ENCODE data around the gene KLHL12. TPM values are rescaled to one million over a fixed set of nuclear protein-coding genes. Genes with fewer than 3 reads are reported as not detected.

The KLHL12 gene
- total RNA-seq, result 10 to 100 TPM; 14.3 to 19.8 (median 16.1) TPM
- 10 to 100 TPM in 2 of 3 donors, 1 to 10 TPM in 1; 7.4 to 27.4 (median 16.5) TPM for polyA plus RNA-seq
- long read RNA-seq, donor 1, transcript KLHL12-203 (12 exons, 3,359 nt), result major isoform, 14 of 17 reads
- long read RNA-seq, donor 1, partial matches to known transcripts, result 0 of 17 reads
- long read RNA-seq, donor 1, other reads (novel, unspliced or antisense), result 3 of 17 reads
- long read RNA-seq, donor 2, transcript KLHL12-203 (12 exons, 3,359 nt), result major isoform, 23 of 35 reads
- long read RNA-seq, donor 2, partial matches to known transcripts, result 6 of 35 reads
- long read RNA-seq, donor 2, other reads (novel, unspliced or antisense), result 6 of 35 reads

- Histone ChIP-seq H3K27me3 (ENCODE audit: insufficient read depth in 3 of 3, low read length in 2 of 3) (no peaks in the 10 kb centered on the region), H3K4me3 (peak within 1 kb of the TSS; percentile 84), H3K9me3 (no peaks in the 10 kb centered on the region), H3K36me3 (ENCODE audit: insufficient read depth in 1 of 2, low read depth in 1 of 2) (peaks cover 0 to 22% of the 10 kb centered on the region in 2 donors), H3K27ac (peak within 1 kb of the TSS; percentile 92), H3K4me1 (peaks cover 32% of the 10 kb centered on the region)
- TF ChIP-seq CTCF (IDR thresholded peaks at IDR 0.05), result peak; percentile 73
- WGBS, 3 donors, result 0 to 1% (median 1%) methylated on average over 56 to 57 of the region's 57 CpGs
- ATAC-seq, result peak; percentile 97 to 99 (median 98)
- peak; percentile 96 to 98 for DNase-seq
- intact Hi-C loops (cut with DNase I), result loop anchor here (1.0 to 5.0 kb wide), 4 partner anchors 35 to 72 kb away; no protein-coding TSS in a partner anchor
Observed at GRCh38 chr1:202926581-202927491, at the start of gene KLHL12. TSS of gene KLHL12 (minus strand) at chr1:202927234. CDS start at chr1:202925162, 2,072 bp downstream.

- H3K27me3 ChIP-seq (ENCODE audit: insufficient read depth in 3 of 3, low read length in 2 of 3), result peaks cover 0 to 3% (median 0%) of the 10 kb centered on the region in 3 donors
Observed at GRCh38 chr1:202976633-202977032, 49.6 kb upstream of the KLHL12 start.

GRCh38 chr1:202974856-202975255, 47.8 kb upstream of the KLHL12 start:
- H3K27ac ChIP-seq, result no peak overlapping the region
- H3K36me3 ChIP-seq (ENCODE audit: insufficient read depth in 1 of 2, low read depth in 1 of 2), result no peaks in the 10 kb centered on the region
- H3K27me3 ChIP-seq (ENCODE audit: insufficient read depth in 3 of 3, low read length in 2 of 3), result peaks cover 0 to 3% (median 0%) of the 10 kb centered on the region in 3 donors
- H3K9me3 ChIP-seq, result no peaks in the 10 kb centered on the region
- ATAC-seq, result no peak
- no peak for DNase-seq
- WGBS, 3 donors, result 88 to 94% (median 92%) methylated on average over 3 of the region's 3 CpGs
- H3K4me1 ChIP-seq, result no peaks in the 10 kb centered on the region
- intact Hi-C loops (cut with DNase I), result no loop called here
- TF ChIP-seq CTCF (IDR thresholded peaks at IDR 0.05), result no peak
- no peak overlapping the region for H3K4me3 ChIP-seq

More at GRCh38 chr1:202976633-202977032, 49.6 kb upstream of the KLHL12 start:
- no peak for ATAC-seq
- intact Hi-C loops (cut with DNase I), result no loop called here
- Histone ChIP-seq H3K4me1 (no peaks in the 10 kb centered on the region), H3K9me3 (no peaks in the 10 kb centered on the region), H3K36me3 (ENCODE audit: insufficient read depth in 1 of 2, low read depth in 1 of 2) (no peaks in the 10 kb centered on the region), H3K27ac (no peak overlapping the region), H3K4me3 (no peak overlapping the region)
- no peak for TF ChIP-seq CTCF (IDR thresholded peaks at IDR 0.05)
- WGBS, 3 donors, result 39 to 55% (median 49%) methylated on average over 3 of the region's 3 CpGs
- no peak for DNase-seq

GRCh38 chr1:202972046-202972445, 45.0 kb upstream of the KLHL12 start:
- Histone ChIP-seq H3K4me3 (no peak overlapping the region), H3K27me3 (ENCODE audit: insufficient read depth in 3 of 3, low read length in 2 of 3) (no peaks in the 10 kb centered on the region), H3K9me3 (no peaks in the 10 kb centered on the region), H3K36me3 (ENCODE audit: insufficient read depth in 1 of 2, low read depth in 1 of 2) (no peaks in the 10 kb centered on the region), H3K27ac (no peak overlapping the region), H3K4me1 (no peaks in the 10 kb centered on the region)
- WGBS, 3 donors, result 69 to 73% (median 73%) methylated on average over 4 of the region's 4 CpGs
- intact Hi-C loops (cut with DNase I), result no loop called here
- DNase-seq, result no peak
- no peak for TF ChIP-seq CTCF (IDR thresholded peaks at IDR 0.05)
- no peak for ATAC-seq
